HL-60 (cell line): Measurements from ENCODE around the gene TMCO4.
A peak's percentile ranks its signal among the peaks of the same experiment; 100 is the strongest.

Source experiments
- DNase-seq, 2 experiments: peaks; one replicate each; pipeline ENCODE4 v3.0.0-alpha.2; 2010 to 2020; ENCODE audit warnings: low read depth in 1 of 2, low spot score in 1 of 2
- H3K27ac ChIP-seq: fragments of 250-450 bp; sonication (Bioruptor Pico); replicated peaks from 2 replicates; pipeline ENCODE4 v1.5.1; 2020; ENCODE audit warnings: mild to moderate bottlenecking, moderate library complexity
- H3K27me3 ChIP-seq: fragments of 250-450 bp; sonication (Bioruptor Pico); 2 replicates; pipeline ENCODE4 v1.5.1; 2021; ENCODE audit warnings: mild to moderate bottlenecking, moderate library complexity; ENCODE audit not compliant: insufficient read depth, poor library complexity, severe bottlenecking
- H3K4me3 ChIP-seq: replicated peaks from 2 replicates; pipeline ENCODE4 v1.5.1; 2011; ENCODE audit warnings: mild to moderate bottlenecking, control low read depth, low read length; ENCODE audit not compliant: insufficient read depth
- CTCF ChIP-seq: IDR thresholded peaks from one replicate; pipeline ENCODE4 v1.5.1; 2011; ENCODE audit warnings: low read length, control low read depth, inconsistent platforms; ENCODE audit not compliant: insufficient read depth
- GABPA ChIP-seq: IDR thresholded peaks from 2 replicates; pipeline ENCODE4 v1.6.1; 2012; ENCODE audit warnings: low read depth
- POLR2AphosphoS5 ChIP-seq: IDR thresholded peaks from 2 replicates; pipeline ENCODE4 v1.6.1; 2012; ENCODE audit warnings: low read depth
- REST ChIP-seq: IDR thresholded peaks from 2 replicates; pipeline ENCODE4 v1.6.1; 2012; ENCODE audit warnings: low read depth; ENCODE audit not compliant: insufficient replicate concordance
- SPI1 ChIP-seq: IDR thresholded peaks from 2 replicates; pipeline ENCODE4 v1.6.1; 2012; ENCODE audit warnings: low read depth, mild to moderate bottlenecking, borderline replicate concordance

Gene TMCO4

DNA sequence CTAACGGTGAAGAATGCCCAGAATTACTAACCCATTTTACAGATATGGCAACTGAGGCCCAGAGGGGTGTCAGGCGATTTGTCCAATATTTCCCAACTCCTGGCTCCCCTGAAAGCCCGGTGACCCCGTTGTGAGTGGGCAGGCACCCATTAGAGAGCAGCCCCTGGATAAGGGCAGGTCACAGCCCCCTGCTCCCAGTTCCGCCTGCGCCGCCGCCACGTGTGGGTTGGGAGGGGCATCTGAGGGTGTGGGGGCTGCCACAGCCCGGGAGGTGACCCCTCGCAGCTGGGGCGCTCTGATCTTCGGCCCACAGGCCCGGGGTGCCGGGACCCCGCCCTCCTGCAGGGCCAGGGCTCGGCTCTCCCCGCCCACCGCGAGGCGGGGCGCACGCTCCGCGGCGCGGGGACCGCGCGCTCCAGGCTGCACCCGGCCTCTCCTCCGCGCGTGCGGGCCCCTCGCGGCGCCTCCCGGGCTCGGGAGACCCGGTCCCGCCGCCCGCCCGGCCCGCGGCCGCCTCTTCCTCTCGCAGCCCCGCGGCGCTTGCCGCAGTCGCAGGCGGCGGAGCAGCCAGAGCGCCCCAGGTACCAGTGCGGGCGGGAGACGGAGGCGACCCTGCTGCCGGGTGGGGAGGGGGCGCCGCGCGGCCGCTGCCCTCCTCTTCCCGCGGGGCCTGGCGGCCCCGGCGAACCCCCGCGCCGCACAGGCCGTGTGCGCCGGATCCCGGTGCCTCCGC, 135.1 kb downstream of the TMCO4 start, which contains the start of gene HTR6:
TSS of gene HTR6 (plus strand) at position 423 of the 733 bp plus-strand sequence. CDS start 879 bp downstream, outside the sequence.
- no peak for DNase-seq
- TF ChIP-seq CTCF (no peak), REST (no peak), GABPA (no peak), POLR2AphosphoS5 (no peak), SPI1 (no peak)
- Histone ChIP-seq H3K27me3 (peaks cover 40% of the 10 kb centered on the region), H3K27ac (no peak within 1 kb of the TSS), H3K4me3 (no peak within 1 kb of the TSS)

DNA sequence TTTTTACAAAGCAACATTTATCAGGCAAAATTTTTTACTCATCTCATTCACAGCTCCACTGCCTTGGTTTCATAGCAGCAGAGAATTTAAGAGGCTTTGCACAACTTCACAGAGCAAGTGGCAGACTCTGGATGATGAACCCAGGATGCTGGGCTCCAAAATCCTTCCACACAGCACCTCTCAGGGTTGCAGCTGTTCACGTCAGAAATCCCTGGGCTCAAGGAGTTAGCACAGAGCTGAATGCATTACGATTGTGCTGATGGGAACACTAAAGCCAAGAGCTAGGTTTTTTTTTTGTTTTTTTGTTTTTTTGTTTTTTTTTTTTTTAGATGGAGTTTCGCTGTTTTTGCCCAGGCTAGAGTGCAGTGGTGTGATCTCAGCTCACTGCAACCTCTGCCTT, 137.4 kb downstream of the TMCO4 start:
- H3K4me3 ChIP-seq = no peak overlapping the region
- no peak for DNase-seq
- H3K27ac ChIP-seq = no peak overlapping the region
- TF ChIP-seq GABPA (no peak), REST (no peak), POLR2AphosphoS5 (no peak), SPI1 (no peak), CTCF (no peak)
- H3K27me3 ChIP-seq = peaks cover 37% of the 10 kb centered on the region

DNA sequence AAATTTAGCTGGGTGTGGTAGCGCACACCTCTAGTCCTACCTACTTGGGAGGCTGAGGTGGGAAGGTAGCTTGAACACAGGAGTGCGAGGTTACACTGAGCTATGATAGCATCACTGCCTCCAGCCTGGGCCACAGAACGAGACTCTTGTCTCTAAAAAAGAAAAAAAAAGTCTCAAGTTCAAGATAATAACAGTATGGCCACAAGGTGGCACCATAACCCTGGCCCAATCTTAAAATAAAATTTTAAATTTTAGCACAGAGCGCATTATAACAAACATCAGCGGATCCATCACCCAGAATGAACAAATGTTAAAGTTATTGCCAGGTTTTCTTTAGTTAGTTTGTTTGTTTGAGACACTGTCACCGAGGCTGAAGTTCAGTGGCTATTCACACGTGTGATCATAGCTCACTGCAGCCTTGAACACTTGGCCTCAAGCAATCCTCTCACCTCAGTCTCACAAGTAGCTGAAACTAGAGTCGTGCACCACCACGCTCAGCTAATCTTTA, 137.9 kb downstream of the TMCO4 start:
- no peak overlapping the region for H3K27ac ChIP-seq
- peaks cover 34% of the 10 kb centered on the region for H3K27me3 ChIP-seq
- TF ChIP-seq REST (no peak), SPI1 (no peak), GABPA (no peak), POLR2AphosphoS5 (no peak), CTCF (peak; percentile 1)
- no peak for DNase-seq
- no peak overlapping the region for H3K4me3 ChIP-seq
